HepG2 (cell line): Measurements from ENCODE around the gene HPCAL1.
"Not testable (repeated sequence)": the region's sequence is repeated elsewhere in the genome, so short reads cannot be mapped to it uniquely, and the experiment has no call there.

ENCODE experiments used
- BCL3 ChIP-seq: sonication (generic); formaldehyde crosslinking; IDR thresholded peaks from 2 replicates; pipeline ENCODE4 v1.5.1; 2020; ENCODE audit warnings: mild to moderate bottlenecking, missing genetic modification reagents, moderate library complexity
- CTCF ChIP-seq: sonication (generic); formaldehyde crosslinking; IDR thresholded peaks from 2 replicates; pipeline ENCODE4 v1.5.0; 2020; ENCODE audit warnings: mild to moderate bottlenecking, missing genetic modification reagents, moderate library complexity
- HES4 ChIP-seq: sonication (generic); formaldehyde crosslinking; IDR thresholded peaks from 2 replicates; pipeline ENCODE4 v1.9.0; 2021; ENCODE audit warnings: mild to moderate bottlenecking, missing genetic modification reagents, borderline replicate concordance
- KLF6 ChIP-seq: IDR thresholded peaks from 2 replicates; pipeline ENCODE4 v1.8.0; 2016; ENCODE audit warnings: missing biosample characterization, missing genetic modification reagents
- POLR2A ChIP-seq, 2 experiments: IDR thresholded peaks; 2 replicates each; pipeline ENCODE4 v1.6.1; 2011; ENCODE audit warnings: low read depth in 2 of 2, low read length in 2 of 2, mild to moderate bottlenecking in 1 of 2, moderate library complexity in 1 of 2; ENCODE audit not compliant: insufficient read depth in 1 of 2
- PRDM15 ChIP-seq: sonication (generic); formaldehyde crosslinking; IDR thresholded peaks from 2 replicates; pipeline ENCODE4 v1.4.0; 2020; ENCODE audit warnings: missing genetic modification reagents
- RXRA ChIP-seq: sonication (generic); formaldehyde crosslinking; IDR thresholded peaks from 2 replicates; pipeline ENCODE4 v1.5.1; 2020; ENCODE audit warnings: missing genetic modification reagents
- SUZ12 ChIP-seq: fragments of 150-350 bp; IDR thresholded peaks from 2 replicates; pipeline ENCODE4 v1.6.1; 2014; ENCODE audit warnings: low read depth, low read length
- YY1 ChIP-seq: IDR thresholded peaks from 2 replicates; pipeline ENCODE4 v1.6.1; 2011; ENCODE audit warnings: low read length, low read depth, moderate library complexity, mild to moderate bottlenecking; ENCODE audit not compliant: insufficient read depth, insufficient replicate concordance
- ZBTB37 ChIP-seq: sonication (generic); formaldehyde crosslinking; IDR thresholded peaks from 2 replicates; pipeline ENCODE4 v1.4.0; 2020; ENCODE audit warnings: mild to moderate bottlenecking, missing genetic modification reagents
- ZNF446 ChIP-seq: sonication (generic); formaldehyde crosslinking; IDR thresholded peaks from 2 replicates; pipeline ENCODE4 v1.5.0; 2020; ENCODE audit warnings: mild to moderate bottlenecking, missing genetic modification reagents
- ZNF558 ChIP-seq: sonication (generic); formaldehyde crosslinking; IDR thresholded peaks from 2 replicates; pipeline ENCODE4 v1.9.0; 2022; ENCODE audit warnings: mild to moderate bottlenecking, missing genetic modification reagents, borderline replicate concordance

GRCh38 chr2:10442469-10443126, 139.9 kb downstream of the HPCAL1 start:
- not testable (repeated sequence) for TF ChIP-seq SUZ12; BCL3 (CRISPR knock-in tag); YY1; PRDM15; POLR2A (IDR thresholded peaks at IDR 0.05; ENCODE audit: insufficient read depth in 1 of 2, low read depth in 2 of 2, low read length in 2 of 2); ZNF446 (CRISPR knock-in tag); HES4; CTCF; ZBTB37 (CRISPR knock-in tag); KLF6; ZNF558 (CRISPR knock-in tag); RXRA
